Retinal pigment epithelial cell (primary cell): ENCODE results near the gene CD82.

ENCODE experiments used
- DNase-seq: peaks from one replicate; pipeline ENCODE4 v3.0.0-alpha.2; 2010; ENCODE audit warnings: low read depth
- H3K4me3 ChIP-seq: 2 replicates; pipeline ENCODE4 v1.5.1; 2011; ENCODE audit warnings: mild to moderate bottlenecking, low read length, control low read depth, moderate library complexity
- CTCF ChIP-seq: conservative IDR thresholded peaks from 2 replicates; pipeline ENCODE4 v1.5.1; 2011; ENCODE audit warnings: low read depth, low read length, control low read depth, inconsistent platforms

Gene CD82

DNA sequence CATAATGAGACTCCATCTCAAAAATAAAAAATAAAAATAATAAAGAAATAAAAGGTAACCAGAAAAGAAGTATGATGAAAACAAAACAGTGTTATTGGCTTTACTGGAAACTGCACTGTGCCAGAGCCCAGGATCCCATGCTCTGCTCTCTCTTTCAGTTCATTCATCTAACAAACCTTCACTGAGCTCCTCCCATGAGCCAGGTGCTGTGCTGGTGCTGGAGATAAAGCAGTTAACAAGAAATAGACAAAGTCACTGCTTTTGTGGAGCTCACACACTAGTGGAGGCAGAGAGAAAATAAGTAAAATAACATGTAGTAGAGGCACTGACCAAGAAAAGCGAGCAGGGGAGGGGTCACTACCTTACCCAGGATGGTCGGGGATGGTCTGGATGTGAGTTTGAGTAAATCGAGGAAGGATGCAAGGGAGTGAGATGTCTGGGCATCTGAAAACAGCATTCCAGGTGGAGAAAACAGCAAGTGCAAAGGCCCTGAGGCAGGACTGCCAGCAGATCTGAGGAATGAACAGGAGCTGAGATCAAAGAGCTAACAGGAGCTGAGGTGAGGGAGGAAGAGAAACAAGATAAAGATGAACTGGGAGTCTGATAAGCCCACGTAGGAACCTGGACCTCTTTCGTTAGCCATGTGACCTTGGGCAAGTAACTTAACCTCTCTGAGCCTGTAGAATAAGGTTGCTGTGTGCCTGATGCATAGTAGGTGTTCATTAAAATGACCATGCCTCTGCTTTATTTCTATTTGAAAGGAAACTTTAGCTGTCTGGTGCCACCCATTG, 31.3 kb upstream of the CD82 start:
- no peak overlapping the region for H3K4me3 ChIP-seq
- TF ChIP-seq CTCF: no peak
- DNase-seq: no peak

GRCh38 chr11:44535191-44535980, 30.1 kb upstream of the CD82 start:
- no peak overlapping the region for H3K4me3 ChIP-seq
- no peak for DNase-seq
- TF ChIP-seq CTCF: no peak

- DNase-seq: no peak
Measured at GRCh38 chr11:44536788-44537516, 28.5 kb upstream of the CD82 start.

DNA sequence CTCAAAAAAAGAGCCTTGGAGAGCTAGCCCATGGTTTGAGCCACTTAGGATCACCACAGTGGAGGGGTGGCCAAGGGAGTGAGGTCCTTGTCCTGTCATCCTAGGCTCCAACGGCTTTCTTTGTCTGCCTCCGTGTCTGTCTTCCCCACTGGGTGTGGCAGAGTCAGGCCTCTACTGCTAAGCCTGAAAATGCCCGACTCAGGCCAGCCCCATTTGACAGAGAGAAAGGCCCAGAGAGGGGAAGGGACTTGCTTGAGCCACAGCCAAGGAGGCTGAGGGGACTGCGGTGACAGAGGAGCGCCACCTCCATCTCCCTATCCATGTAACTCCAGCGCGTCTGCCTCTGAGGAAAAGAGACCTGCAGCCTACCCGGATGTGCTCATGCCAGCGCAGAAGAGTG, 27.8 kb upstream of the CD82 start:
- TF ChIP-seq CTCF: no peak
- no peak overlapping the region for H3K4me3 ChIP-seq
- no peak for DNase-seq

More at GRCh38 chr11:44536788-44537516, 28.5 kb upstream of the CD82 start:
- no peak overlapping the region for H3K4me3 ChIP-seq
- TF ChIP-seq CTCF: no peak

- no peak for DNase-seq
- H3K4me3 ChIP-seq: no peak overlapping the region
- TF ChIP-seq CTCF: peak; percentile 90
Measured at GRCh38 chr11:44538375-44539054, 26.9 kb upstream of the CD82 start.

- H3K4me3 ChIP-seq: no peak overlapping the region
- no peak for DNase-seq
- no peak for TF ChIP-seq CTCF
Measured at GRCh38 chr11:44539971-44540370, 25.5 kb upstream of the CD82 start.
